Muscle layer of duodenum (tissue), 2 donors: ENCODE data around the gene ZNF593.

Experiments used
- H3K27ac ChIP-seq: one replicate; pipeline ENCODE4 v1.7.0; 2013; ENCODE audit warnings: mild to moderate bottlenecking, low read length
- H3K27me3 ChIP-seq: one replicate; pipeline ENCODE4 v1.7.0; 2013; ENCODE audit warnings: low read depth, mild to moderate bottlenecking, control low read depth, low read length
- H3K36me3 ChIP-seq, 2 donors: one replicate each; pipeline ENCODE4 v1.7.0; 2013; ENCODE audit warnings: low read length in 2 of 2, control low read depth in 1 of 2, mild to moderate bottlenecking in 1 of 2; ENCODE audit not compliant: insufficient read depth in 2 of 2, control insufficient read depth in 1 of 2
- H3K4me1 ChIP-seq, 2 donors: one replicate each; pipeline ENCODE4 v1.7.0; 2013; ENCODE audit warnings: low read length in 2 of 2, mild to moderate bottlenecking in 2 of 2, control low read depth in 1 of 2, moderate library complexity in 1 of 2; ENCODE audit not compliant: insufficient read depth in 2 of 2, control insufficient read depth in 1 of 2
- H3K4me3 ChIP-seq, 2 donors: one replicate each; pipeline ENCODE4 v1.7.0; 2013; ENCODE audit warnings: low read length in 2 of 2, low read depth in 1 of 2, mild to moderate bottlenecking in 1 of 2
- H3K9me3 ChIP-seq, 2 donors: one replicate each; pipeline ENCODE4 v1.7.0; 2013; ENCODE audit warnings: low read length in 2 of 2, control low read depth in 1 of 2, mild to moderate bottlenecking in 1 of 2; ENCODE audit not compliant: control insufficient read depth in 1 of 2
- donor health status: healthy.

ZNF593 gene

DNA sequence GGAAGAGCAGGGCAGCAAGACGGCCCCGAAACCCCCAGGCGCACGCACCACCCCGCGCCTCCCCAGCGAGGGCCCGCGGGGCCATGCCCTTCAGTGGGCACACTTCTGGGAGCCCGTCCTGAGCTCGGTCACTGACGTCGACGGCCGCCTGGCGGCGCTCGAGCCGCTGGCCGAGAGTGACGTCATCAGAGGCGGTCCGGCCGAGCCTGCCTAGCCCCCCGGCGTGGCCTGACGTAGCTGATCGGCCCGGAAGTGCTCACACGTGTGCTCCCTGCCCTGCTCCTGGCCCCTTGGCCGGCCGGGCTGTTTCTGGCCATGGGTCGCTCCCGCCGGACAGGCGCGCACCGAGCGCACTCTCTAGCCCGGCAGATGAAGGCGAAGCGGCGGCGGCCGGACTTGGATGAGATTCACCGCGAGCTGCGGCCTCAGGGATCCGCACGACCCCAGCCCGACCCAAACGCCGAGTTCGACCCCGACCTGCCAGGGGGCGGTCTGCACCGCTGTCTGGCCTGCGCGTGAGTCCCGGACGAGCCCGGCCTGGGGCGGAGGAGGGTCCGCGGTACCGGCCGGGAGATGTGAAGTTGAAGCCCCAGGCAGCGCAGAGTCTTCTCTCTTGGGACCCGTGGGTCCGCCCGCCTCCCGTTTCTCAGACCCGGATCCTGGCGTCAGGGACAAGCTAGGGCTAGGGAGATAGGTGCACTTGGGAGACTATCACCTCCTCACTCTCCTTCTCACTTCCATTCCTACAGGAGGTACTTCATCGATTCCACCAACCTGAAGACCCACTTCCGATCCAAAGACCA lies at the start of gene ZNF593:
Gene ZNF593 (plus strand): TSS at position 240 of the 803 bp plus-strand sequence. CDS start 76 bp downstream, at position 316.
- Histone ChIP-seq H3K4me1 (peaks cover 10 to 22% of the 10 kb centered on the region in 2 donors), H3K27me3 (no peaks in the 10 kb centered on the region), H3K4me3 (peak within 1 kb of the TSS; percentile 79 to 89), H3K36me3 (no peaks in the 10 kb centered on the region), H3K9me3 (no peaks in the 10 kb centered on the region), H3K27ac (peak within 1 kb of the TSS; percentile 72)

DNA sequence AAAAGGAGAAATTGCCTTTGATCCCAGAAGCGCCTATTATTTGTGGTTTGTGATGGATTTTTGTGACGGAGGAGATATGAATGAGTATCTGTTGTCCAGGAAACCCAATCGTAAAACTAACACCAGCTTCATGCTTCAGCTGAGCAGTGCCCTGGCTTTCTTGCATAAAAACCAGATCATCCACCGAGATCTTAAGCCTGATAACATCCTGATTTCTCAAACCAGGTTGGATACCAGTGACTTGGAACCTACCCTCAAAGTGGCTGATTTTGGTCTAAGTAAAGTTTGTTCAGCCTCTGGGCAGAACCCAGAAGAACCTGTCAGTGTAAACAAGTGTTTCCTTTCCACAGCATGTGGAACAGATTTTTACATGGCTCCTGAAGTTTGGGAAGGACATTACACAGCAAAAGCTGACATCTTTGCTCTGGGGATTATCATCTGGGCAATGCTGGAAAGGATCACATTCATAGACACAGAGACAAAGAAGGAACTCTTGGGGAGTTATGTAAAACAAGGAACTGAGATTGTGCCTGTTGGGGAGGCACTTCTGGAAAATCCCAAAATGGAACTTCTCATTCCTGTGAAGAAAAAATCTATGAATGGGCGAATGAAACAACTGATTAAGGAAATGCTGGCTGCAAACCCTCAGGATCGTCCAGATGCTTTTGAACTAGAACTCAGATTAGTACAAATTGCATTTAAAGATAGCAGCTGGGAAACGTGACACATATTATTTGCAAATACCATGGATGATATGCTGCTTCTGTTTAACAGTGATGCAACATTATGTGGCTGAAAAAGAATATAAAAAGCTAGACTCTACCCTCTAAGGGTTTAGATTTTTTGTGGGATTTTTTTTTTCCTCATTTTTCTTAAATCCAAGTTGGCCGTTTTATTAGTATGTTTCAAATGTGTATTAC lies 47.6 kb upstream of the ZNF593 start:
- Histone ChIP-seq H3K36me3 (peaks cover 4 to 19% of the 10 kb centered on the region in 2 donors), H3K4me3 (no peak overlapping the region), H3K27ac (peak overlapping the region; percentile 52), H3K27me3 (no peaks in the 10 kb centered on the region), H3K9me3 (no peaks in the 10 kb centered on the region), H3K4me1 (peaks cover 4 to 33% of the 10 kb centered on the region in 2 donors)

DNA sequence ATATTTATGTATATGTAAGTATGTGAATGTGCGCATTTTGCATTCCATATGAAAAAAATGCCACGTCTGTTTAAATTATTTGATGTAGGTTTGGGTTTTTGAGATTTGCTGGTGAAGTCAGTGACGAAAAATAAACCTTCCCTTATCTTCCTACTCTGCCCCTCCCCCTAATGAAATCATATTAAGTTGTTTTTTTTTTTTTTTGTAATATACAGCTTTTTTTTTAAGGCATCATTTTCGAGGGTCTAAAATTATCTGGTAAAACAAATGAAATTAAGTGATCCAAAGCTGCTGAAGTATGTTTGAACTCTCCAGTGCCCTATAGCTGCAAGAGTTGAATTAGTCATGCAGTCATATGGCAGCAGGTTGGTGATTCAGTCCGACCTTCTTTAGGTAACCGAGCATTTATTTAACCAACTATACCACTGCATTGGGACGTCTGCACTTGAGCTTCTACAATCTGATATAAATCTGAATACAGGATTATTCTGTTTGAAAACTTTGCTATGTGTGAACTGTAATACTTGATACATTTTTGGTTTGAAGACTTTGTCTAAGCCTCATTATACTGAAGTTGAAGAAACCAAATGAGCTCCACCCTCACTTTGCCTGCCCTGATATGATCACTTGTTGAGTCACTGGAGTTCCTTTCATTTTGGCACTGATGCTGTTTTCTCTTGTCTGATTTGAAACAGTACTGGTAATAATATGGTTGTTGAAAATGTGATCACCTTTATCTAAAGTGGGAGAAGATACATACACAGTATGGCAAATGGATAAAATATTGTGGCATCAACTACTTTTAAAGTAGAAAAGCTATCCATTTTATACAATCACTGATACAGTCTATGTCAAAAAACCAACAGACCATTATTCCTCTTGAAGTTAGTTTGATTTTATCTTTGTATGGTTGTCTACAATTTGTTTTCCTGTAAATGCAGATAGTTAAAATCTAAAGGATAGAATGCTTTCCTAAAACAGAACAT lies 46.4 kb upstream of the ZNF593 start:
- Histone ChIP-seq H3K9me3 (no peaks in the 10 kb centered on the region), H3K4me1 (peaks cover 4 to 45% of the 10 kb centered on the region in 2 donors), H3K36me3 (peaks cover 0 to 14% of the 10 kb centered on the region in 2 donors), H3K4me3 (no peak overlapping the region), H3K27me3 (no peaks in the 10 kb centered on the region), H3K27ac (peak overlapping the region; percentile 4)

DNA sequence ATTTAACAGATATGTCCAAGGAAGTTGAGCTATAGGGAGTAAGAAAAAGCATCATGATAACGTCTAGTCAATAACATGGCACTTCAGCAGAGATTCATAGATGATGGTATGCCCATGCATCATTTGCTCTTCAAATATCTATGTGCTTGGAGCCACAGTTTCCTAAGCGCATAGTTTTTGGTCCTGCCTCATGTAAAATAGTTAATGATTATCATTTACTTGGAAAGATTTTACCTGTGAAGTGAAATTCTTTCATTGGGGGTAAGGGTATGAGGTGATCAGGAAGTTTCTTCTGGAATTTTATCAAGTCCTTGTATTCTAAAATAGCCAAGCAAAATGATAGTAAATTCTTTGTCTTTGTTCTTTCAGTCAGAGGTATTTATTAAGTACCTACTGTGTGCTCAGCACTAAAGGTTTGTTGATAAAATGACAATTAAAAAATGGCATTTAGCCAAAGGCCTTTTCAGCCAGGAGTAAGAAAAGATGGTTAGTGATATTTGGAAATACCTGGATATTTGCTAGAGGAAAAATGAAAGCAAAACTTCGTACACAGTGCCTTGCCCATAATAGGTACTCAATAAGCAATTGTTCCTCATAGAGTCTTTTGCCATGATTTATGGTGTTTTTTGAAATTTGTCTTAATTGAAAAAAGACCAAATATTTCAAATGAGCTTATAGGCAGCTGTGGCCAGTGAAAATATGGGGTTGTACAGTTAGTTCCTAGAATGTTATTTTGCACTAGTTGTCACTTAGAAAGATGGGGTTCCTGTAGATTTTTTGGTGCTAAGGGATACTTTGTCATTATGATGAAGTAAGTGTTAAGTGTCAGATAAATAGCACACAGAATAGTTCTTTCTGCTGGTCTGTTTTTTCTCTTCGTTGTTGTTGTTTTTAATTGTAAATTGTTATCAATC lies 45.0 kb upstream of the ZNF593 start:
- no peaks in the 10 kb centered on the region for H3K9me3 ChIP-seq
- H3K27me3 ChIP-seq, result no peaks in the 10 kb centered on the region
- no peak overlapping the region for H3K4me3 ChIP-seq
- H3K4me1 ChIP-seq, result peaks cover 4 to 45% of the 10 kb centered on the region in 2 donors
- H3K27ac ChIP-seq, result peak overlapping the region; percentile 23
- H3K36me3 ChIP-seq, result peaks cover 0 to 6% of the 10 kb centered on the region in 2 donors

DNA sequence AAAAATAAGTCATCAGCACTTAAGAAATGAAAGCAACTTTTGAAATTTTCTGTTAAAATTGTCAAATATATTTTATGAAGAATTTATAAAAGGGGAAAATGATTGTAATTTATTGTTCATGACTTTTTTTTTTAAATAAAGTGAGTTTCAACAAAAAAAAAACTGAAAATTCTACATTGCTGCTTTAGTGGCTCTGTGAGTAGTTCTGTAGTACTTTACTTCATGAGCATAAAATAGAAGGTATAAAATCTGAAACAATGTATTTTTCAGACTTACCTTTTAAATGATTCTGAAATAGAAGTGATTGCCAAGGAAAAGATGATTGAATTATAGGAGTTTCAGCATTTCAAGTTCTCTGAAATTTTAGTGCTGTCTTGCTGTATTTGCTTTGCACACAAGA lies 44.3 kb upstream of the ZNF593 start:
- Histone ChIP-seq H3K4me1 (peaks cover 4 to 43% of the 10 kb centered on the region in 2 donors), H3K9me3 (no peaks in the 10 kb centered on the region), H3K27ac (peak overlapping the region; percentile 78), H3K4me3 (no peak overlapping the region), H3K36me3 (peaks cover 0 to 2% of the 10 kb centered on the region in 2 donors), H3K27me3 (no peaks in the 10 kb centered on the region)

DNA sequence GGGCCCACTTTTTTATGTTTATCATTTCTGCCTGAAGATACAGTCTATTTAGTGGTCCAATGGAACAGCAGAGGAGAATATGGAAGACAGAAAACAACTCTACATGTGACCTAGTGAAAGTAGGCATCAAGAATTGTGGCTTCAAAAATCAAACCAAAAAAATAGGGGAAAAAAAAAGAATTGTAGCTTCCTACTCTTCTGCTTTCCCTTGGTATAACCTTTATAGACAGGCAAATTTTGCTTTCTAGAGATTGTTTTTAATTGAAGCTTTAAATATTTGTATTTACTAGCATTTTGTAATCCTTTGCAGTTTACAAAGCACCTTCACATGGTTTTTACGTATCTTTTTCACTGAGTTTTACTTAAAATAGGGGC lies 43.8 kb upstream of the ZNF593 start:
- Histone ChIP-seq H3K27ac (peak overlapping the region; percentile 78), H3K36me3 (no peaks in the 10 kb centered on the region), H3K27me3 (no peaks in the 10 kb centered on the region), H3K4me1 (peaks cover 4 to 42% of the 10 kb centered on the region in 2 donors), H3K9me3 (no peaks in the 10 kb centered on the region), H3K4me3 (no peak overlapping the region)

DNA sequence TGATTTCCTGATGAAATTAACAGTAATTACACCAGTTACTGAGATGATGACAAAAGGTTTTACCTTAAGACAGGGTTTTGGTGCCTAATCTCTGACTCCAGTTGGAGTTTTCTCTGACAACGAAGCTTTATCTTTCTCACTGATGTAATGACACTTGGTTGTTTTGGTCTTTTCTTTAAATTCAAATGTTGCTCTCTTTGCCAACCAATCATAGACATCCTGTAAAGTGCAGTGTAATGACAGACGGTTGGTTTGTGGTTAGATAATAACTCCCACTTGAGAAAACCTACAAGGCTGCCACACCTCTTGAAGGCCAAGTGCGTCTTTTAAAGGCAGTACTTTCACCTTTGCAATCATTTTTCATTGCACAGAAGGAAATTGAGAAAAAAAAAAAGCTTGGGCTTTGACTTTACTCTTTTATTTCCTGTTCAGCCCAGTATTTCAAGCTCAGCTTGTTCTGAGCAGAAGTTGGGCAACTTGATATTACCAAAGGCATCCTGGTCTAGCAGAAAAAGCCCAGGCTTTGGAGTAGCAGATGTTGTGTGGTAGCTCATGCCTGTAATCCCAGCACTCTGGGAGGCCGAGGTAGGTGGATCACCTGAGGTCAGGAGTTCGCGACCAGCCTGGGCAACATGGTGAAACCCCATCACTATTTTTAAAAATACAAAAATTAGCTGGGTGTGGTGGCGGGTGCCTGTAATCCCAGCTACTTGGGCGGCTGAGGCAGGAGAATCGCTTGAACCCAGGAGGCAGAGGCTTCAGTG lies 43.2 kb upstream of the ZNF593 start:
- no peaks in the 10 kb centered on the region for H3K9me3 ChIP-seq
- H3K27me3 ChIP-seq, result no peaks in the 10 kb centered on the region
- H3K27ac ChIP-seq, result peak overlapping the region; percentile 78
- H3K36me3 ChIP-seq, result no peaks in the 10 kb centered on the region
- H3K4me3 ChIP-seq, result no peak overlapping the region
- peaks cover 4 to 38% of the 10 kb centered on the region in 2 donors for H3K4me1 ChIP-seq

DNA sequence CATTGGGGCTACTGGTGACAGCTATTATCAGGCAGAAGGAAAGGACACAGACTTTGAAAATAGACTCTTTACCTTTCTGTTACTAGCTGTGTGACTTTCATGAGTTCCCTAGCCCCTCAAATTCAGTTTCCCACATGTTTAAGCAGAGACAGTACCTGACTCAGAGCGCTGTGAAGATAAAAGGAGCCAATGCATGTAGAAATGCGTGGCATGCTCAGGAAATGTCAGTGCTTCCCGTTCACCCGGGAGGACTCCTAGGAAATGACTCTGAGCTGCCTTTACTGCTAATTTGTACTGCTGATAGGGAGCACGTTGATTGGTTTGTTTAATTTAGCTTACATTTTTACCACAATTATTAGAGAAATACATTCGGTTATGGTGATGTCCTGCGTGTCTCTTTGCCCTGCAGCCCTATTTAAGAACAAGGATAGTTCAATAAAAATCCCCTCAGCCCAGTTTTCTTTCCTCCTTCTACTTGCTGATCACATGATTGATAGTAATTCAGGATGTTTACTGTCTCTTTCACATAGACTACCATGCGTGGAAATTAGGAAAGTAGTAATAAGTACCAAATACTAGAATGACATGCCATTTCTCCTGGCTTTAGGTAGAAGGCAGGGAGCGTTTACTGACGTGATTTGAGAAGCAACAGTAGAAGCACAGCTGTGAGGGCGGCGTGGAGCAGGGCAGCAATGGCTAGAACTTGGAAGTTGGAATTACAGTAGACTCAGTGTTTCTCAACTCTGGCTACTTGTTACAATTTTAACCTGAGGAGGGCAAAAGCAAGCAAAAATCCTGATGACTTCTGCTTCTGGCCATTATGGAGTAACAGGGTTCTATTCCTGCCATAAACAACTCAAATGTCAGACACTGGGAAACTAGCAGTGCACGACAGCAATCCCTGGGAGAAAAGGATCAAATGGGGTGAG lies 42.2 kb upstream of the ZNF593 start:
- Histone ChIP-seq H3K27ac (peak overlapping the region; percentile 78), H3K4me1 (peaks cover 4 to 28% of the 10 kb centered on the region in 2 donors), H3K4me3 (peak overlapping the region in 1 of 2 donors; percentile 24), H3K27me3 (no peaks in the 10 kb centered on the region), H3K9me3 (no peaks in the 10 kb centered on the region), H3K36me3 (no peaks in the 10 kb centered on the region)

DNA sequence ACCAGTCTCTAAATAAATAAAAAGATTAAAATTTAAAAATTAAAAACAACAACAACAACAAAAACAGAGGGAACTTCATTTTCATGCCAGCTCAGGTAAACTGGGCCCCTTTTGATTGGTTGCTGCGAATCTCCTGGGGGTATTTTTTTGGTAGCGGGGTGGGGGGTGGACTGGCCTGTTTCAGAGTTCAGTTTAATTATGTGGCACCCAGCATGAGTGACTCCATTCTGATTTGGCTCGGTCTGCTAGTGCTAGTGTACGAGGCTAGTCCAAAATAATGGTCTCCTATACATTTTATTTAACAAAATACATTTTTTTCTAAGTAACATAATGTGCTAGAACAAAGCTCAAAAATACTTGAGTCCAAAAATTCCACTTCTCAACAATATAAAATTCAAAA lies 39.9 kb upstream of the ZNF593 start:
- no peaks in the 10 kb centered on the region for H3K9me3 ChIP-seq
- H3K4me1 ChIP-seq, result peaks cover 0 to 18% of the 10 kb centered on the region in 2 donors
- no peaks in the 10 kb centered on the region for H3K27me3 ChIP-seq
- H3K36me3 ChIP-seq, result no peaks in the 10 kb centered on the region
- H3K4me3 ChIP-seq, result no peak overlapping the region
- no peak overlapping the region for H3K27ac ChIP-seq
